GM12891 (cell line): ENCODE results near the gene LY9.

Source experiments
- PAX5 ChIP-seq: IDR thresholded peaks from 2 replicates; pipeline ENCODE4 v1.6.1; 2011; ENCODE audit warnings: low read length, moderate library complexity, mild to moderate bottlenecking; ENCODE audit not compliant: insufficient read depth, severe bottlenecking
- POLR2A ChIP-seq: IDR thresholded peaks from 2 replicates; pipeline ENCODE4 v1.6.1; 2011; ENCODE audit warnings: low read depth, low read length, control low read depth
- POLR2AphosphoS5 ChIP-seq: IDR thresholded peaks from 2 replicates; pipeline ENCODE4 v1.6.1; 2011; ENCODE audit warnings: low read depth, low read length, control low read depth
- POU2F2 ChIP-seq: IDR thresholded peaks from 2 replicates; pipeline ENCODE4 v1.6.1; 2011; ENCODE audit warnings: low read depth, mild to moderate bottlenecking, control low read depth, low read length, moderate library complexity
- SPI1 ChIP-seq: IDR thresholded peaks from 2 replicates; pipeline ENCODE4 v1.6.1; 2011; ENCODE audit warnings: low read depth, low read length, control low read depth
- TAF1 ChIP-seq: IDR thresholded peaks from 2 replicates; pipeline ENCODE4 v1.6.1; 2011; ENCODE audit warnings: low read depth, low read length, control low read depth

DNA sequence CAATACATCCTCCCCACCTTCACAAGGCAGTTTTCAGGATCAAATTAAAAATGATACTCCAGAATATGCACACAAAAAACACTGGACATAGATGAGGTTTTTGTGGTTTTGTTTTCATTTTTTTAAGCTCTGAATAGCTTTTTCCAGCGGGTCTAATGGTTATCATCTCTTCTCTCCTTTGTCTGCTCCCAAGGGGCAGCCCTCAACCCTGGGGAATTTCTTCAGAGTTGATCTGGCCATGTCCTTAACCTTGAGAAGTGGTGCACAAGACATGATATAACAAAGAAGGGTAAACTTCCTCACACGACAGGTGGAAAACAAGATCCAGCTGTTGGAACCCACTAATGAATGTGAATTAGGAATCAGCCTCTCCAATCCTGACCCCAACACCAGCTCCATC lies 68.2 kb downstream of the LY9 start:
- no peak for TF ChIP-seq POLR2AphosphoS5
- no peak for TF ChIP-seq TAF1
- TF ChIP-seq POLR2A, result no peak
- no peak for TF ChIP-seq PAX5
- no peak for TF ChIP-seq POU2F2
- TF ChIP-seq SPI1, result no peak
